ENCODE measurements around the gene TBCD.

TBCD gene

DNA sequence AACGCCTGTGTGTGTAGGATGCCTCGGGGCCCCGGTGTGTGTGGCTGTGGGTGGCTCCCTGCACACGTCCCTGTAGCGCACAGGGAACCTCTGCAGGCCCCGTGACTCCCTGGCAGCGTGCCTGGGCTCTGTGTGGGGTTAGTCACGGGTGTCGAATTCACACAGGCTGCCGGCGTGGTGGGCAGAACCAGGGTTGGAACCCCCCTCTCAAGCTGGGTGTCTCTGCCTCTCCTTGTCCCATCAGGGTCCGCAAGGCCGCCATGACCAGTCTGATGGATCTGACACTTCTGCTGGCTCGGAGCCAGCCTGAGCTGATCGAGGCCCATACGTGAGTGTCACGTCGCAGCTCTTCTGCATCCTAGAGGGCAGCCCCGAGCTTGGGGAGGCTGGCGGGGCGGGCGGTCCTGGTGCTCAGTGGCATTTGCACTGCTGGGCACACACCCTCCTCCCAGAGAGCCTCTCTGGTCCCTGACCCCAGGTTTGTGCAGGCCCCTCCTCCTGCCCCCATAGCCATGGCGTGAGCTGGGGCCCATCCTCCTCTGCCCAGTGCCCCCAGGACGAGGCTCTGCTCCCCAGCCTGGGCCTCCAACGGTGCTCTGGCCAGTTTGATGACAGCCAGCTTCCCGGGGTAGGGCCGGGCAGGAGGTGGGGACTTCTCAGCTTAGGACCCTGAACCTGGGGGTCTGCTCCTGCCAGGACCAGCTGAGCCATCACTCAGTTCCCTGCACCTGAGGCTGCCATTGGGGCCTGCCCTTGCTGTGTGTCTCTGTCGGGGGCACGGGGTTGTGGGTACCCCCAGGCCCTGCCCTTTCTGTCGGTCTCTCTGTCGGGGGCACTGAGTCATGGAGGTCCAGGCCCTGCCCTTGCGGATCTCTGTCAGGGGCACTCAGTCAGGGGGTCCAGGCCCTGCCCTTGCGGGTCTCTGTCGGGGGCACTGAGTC lies 176.1 kb downstream of the TBCD start:
- no peak for DNase-seq (ENCODE audit: low read depth)
- TF ChIP-seq, protein P1, sequence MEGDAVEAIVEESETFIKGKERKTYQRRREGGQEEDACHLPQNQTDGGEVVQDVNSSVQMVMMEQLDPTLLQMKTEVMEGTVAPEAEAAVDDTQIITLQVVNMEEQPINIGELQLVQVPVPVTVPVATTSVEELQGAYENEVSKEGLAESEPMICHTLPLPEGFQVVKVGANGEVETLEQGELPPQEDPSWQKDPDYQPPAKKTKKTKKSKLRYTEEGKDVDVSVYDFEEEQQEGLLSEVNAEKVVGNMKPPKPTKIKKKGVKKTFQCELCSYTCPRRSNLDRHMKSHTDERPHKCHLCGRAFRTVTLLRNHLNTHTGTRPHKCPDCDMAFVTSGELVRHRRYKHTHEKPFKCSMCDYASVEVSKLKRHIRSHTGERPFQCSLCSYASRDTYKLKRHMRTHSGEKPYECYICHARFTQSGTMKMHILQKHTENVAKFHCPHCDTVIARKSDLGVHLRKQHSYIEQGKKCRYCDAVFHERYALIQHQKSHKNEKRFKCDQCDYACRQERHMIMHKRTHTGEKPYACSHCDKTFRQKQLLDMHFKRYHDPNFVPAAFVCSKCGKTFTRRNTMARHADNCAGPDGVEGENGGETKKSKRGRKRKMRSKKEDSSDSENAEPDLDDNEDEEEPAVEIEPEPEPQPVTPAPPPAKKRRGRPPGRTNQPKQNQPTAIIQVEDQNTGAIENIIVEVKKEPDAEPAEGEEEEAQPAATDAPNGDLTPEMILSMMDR (IDR thresholded peaks at IDR 0.05; ENCODE audit: control insufficient read depth, extremely low read depth, insufficient read depth): no peak
- no peak overlapping the region for H3K4me3 ChIP-seq (ENCODE audit: low read depth, low read length)

DNA sequence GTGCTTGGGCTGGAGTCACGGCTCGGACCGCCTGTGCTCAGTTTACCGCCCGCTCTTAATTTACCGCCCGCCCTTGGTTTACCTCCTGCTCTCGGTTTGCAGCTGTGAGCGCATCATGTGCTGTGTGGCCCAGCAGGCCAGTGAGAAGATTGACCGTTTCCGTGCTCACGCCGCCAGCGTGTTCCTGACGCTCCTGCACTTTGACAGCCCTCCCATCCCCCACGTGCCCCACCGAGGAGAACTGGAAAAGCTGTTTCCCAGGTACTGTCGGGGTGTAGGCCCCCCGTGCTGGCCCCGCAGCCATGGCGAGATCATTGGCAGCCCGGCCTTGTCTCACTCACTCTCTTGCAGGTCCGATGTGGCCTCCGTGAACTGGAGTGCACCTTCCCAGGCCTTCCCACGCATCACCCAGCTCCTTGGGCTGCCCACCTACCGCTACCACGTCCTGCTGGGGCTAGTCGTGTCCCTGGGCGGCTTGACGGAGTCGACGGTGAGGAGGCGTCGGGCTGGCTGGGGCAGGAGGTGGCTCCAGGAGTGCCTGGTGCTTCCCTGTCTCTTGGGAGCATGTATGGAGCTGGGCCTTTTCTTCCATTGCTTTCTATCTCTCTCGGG lies 177.3 kb downstream of the TBCD start:
- no peak overlapping the region for H3K4me3 ChIP-seq (ENCODE audit: low read depth, low read length)
- TF ChIP-seq, protein P1 (IDR thresholded peaks at IDR 0.05; ENCODE audit: control insufficient read depth, extremely low read depth, insufficient read depth): no peak
- no peak for DNase-seq (ENCODE audit: low read depth)

DNA sequence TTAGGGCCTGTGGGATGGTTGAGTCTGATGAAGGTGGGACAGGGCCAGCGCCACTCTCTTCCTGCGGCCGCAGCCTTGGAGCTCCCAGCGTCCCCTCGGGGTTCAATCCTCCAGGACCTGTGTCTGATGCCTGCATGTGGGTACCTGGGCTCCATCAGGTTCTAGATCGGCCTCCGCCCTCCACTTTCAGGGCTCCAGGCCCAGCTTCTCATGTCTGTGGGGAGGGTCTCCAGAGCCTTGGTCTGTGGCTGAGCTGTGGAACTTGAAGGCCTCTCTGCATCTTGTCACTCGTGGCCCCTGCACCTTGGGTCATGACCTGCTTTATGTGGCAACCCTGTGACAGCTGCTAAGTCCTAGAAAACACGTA lies 177.8 kb downstream of the TBCD start:
- DNase-seq (ENCODE audit: low read depth): no peak
- TF ChIP-seq, protein P1 (IDR thresholded peaks at IDR 0.05; ENCODE audit: control insufficient read depth, extremely low read depth, insufficient read depth): no peak
- no peak overlapping the region for H3K4me3 ChIP-seq (ENCODE audit: low read depth, low read length)

DNA sequence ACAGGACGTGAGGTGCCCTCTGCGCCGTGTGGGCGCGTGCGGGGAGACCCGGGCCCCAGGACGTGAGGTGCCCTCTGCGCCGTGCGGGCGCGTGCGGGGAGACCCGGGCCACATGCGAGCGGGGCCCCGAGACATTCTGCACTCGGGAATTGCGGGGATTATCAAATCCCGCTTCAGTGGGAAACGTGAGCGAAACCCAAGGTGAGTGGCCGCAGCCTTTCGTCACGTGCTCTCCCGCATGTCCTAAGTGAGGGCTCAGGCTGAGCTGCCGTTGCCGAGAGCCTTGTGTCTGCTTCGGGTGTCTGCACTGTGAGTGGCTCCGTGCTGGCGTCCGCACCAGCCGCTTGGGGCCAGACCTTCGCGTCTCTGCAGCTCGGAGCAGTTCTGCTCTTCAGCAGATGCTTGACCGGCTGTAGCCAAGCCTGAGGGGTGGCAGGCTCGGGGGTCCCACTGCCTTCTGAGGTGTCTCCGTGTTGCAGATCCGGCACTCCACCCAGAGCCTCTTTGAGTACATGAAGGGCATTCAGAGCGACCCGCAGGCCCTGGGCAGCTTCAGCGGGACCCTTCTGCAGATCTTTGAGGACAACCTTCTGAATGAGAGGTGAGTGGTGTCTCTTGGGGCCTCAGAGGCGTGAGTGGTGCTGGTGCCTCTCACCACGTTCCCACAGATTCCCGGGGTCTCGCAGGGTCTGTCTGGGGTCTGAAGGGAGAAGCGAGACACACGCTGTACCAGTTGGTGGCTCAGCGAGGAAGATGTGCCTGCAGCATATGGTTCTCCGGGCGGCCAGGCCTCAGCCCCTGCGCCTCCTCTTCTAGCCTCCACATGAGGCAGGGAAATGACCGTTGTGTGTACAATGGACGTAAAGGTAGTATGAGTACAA lies 178.4 kb downstream of the TBCD start:
- TF ChIP-seq, protein P1 (IDR thresholded peaks at IDR 0.05; ENCODE audit: control insufficient read depth, extremely low read depth, insufficient read depth): no peak

DNA sequence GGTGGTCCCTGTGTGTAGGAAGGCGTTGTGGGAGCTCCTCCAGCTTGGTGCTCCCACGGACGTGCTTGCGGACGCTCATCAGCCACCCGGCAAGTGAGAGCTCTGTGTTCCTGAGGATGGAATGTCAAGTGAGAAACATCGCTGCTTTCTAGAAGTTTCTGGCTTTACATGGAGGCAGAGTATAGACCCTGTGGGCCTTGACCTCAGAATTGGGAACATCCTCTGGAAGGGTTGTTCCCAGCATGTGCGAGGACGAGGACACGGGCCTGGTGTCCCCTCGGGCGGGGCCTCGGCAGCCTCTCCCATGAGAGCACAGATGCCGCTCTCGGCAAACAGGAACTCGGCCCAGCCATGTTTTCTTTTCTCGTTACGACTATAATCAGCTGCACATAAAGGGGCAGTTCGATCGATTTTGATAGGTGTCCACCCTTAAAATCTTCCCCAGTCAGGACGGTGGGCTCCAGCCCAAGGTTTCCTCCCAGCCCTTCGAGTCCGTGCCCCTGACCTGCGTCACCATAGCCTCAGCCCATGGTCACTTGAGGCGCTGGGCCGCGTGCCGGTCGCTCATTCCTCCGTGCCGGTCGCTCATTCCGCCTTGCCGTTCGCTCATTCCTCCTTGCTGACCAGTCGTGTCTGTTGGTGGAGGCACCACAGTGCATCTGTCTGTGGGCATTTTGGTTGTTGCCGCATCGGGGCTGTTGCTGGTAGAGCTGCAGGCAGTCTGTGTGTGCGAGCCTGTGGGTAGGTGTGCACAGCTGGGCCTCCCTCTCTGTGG lies 179.2 kb downstream of the TBCD start:
- TF ChIP-seq, protein P1 (IDR thresholded peaks at IDR 0.05; ENCODE audit: control insufficient read depth, extremely low read depth, insufficient read depth): no peak
- no peak for DNase-seq (ENCODE audit: low read depth)
- no peak overlapping the region for H3K4me3 ChIP-seq (ENCODE audit: low read depth, low read length)

More for the DNA sequence above, 178.4 kb downstream of the TBCD start:
- H3K4me3 ChIP-seq (ENCODE audit: low read depth, low read length): no peak overlapping the region
- DNase-seq (ENCODE audit: low read depth): no peak

Data from LNCaP clone FGC (cell line).